Skeletal muscle cell (primary cell): ENCODE results near the gene CD82.
"Not testable (repeated sequence)": the region's sequence is repeated elsewhere in the genome, so short reads cannot be mapped to it uniquely, and the experiment has no call there.

Source experiments
- DNase-seq: peaks from one replicate; pipeline ENCODE4 v3.0.0-alpha.2; 2010; ENCODE audit warnings: low read depth
- H3K4me3 ChIP-seq: 2 replicates; pipeline ENCODE4 v1.5.1; 2011; ENCODE audit warnings: low read depth, mild to moderate bottlenecking, control low read depth, low read length, moderate library complexity

Gene CD82

DNA sequence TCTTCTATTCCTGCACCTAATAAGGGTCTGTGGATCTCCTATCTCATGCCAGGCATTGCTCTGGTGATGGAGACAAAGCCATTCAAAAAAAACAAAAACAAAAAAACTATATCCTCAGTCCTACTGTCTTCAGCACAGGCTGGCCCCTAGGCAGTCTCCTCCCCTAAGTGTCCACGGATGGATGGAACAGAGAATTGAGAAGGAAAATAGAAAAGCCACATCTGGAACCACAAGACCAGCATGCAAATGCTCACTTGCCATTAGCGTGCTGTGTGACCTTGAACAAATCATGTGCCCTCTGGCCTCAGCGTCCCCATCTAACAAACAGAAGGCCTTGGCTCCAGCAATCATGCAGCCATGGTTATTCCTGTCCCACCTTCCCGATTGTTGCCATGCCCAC, 32.7 kb upstream of the CD82 start:
- DNase-seq, result no peak

DNA sequence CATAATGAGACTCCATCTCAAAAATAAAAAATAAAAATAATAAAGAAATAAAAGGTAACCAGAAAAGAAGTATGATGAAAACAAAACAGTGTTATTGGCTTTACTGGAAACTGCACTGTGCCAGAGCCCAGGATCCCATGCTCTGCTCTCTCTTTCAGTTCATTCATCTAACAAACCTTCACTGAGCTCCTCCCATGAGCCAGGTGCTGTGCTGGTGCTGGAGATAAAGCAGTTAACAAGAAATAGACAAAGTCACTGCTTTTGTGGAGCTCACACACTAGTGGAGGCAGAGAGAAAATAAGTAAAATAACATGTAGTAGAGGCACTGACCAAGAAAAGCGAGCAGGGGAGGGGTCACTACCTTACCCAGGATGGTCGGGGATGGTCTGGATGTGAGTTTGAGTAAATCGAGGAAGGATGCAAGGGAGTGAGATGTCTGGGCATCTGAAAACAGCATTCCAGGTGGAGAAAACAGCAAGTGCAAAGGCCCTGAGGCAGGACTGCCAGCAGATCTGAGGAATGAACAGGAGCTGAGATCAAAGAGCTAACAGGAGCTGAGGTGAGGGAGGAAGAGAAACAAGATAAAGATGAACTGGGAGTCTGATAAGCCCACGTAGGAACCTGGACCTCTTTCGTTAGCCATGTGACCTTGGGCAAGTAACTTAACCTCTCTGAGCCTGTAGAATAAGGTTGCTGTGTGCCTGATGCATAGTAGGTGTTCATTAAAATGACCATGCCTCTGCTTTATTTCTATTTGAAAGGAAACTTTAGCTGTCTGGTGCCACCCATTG, 31.3 kb upstream of the CD82 start:
- DNase-seq, result no peak

More for the DNA sequence above, 32.7 kb upstream of the CD82 start:
- no peak overlapping the region for H3K4me3 ChIP-seq

DNA sequence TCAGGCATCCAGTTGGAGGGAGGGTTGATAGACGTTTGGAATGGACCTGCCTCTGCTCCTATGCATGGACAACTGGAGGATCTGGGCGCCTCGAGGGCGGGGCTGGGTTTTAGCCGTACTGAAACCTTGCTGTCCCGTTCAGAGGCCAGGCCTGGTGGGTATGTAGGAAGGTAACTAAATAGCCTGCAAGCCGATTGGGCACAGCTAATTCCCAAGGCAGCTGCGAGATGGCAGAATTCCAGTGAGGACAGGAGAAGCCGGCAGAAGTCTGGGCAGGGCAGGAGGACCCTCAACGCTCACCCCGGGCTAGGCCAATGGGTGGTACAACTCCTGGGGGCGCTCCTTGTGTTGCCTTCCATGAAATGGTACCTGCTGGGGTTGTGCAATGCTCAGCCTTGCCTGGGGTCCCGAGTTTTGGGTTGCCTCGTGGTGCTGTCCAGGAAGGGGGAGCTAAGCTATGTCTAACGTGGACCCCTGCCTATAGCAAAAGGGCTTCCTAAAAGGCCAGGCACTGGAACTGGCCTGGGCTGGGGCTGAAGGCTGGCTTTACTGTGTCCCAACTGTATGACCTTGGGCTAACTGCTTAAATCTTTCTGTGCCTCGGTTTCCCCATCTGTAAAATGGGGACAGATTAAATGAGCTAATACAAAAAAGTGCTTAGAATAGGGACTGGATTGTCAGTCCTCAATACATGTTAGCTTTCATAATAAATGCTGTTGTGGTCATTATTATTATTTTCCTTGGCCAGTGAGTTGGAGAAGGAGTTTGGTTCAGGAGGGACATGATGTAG, 30.1 kb upstream of the CD82 start:
- H3K4me3 ChIP-seq, result no peak overlapping the region
- DNase-seq, result no peak

More for the DNA sequence above, 31.3 kb upstream of the CD82 start:
- no peak overlapping the region for H3K4me3 ChIP-seq

DNA sequence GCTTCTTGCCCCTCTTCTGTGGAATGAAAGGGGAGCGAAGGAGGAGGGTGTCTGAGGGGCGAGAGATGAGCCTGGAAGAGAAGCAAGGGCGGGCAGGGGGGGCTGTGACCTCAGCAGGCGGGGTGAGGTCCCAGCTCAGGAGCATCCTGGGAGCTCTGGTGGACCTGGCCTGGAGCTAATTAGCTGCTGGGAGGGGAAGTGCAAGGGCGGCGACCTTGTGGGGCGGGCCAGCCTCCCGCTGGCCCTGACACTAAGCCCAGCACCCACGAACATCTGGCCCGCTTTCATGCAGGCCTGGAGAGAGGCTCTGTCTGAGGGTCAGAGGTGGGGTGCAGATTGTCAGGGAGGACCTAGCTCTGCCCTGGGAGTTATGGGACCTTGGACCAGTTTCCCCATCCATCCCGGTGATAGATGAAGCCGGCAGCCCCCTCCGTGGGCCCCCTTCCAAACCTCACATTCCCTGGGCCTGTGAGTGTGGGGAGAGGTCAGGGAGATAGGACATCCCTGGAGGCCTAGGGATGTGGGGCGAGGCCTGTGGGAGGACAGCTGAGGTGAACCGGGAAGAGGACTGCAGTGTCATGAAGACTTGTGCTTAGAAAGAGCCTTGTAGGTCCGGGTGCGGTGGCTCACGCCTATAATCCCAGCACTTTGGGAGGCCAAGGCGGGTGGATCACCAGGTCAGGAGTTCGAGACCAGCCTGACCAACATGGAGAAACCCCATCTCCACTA, 28.5 kb upstream of the CD82 start:
- H3K4me3 ChIP-seq, result no peak overlapping the region
- no peak for DNase-seq

DNA sequence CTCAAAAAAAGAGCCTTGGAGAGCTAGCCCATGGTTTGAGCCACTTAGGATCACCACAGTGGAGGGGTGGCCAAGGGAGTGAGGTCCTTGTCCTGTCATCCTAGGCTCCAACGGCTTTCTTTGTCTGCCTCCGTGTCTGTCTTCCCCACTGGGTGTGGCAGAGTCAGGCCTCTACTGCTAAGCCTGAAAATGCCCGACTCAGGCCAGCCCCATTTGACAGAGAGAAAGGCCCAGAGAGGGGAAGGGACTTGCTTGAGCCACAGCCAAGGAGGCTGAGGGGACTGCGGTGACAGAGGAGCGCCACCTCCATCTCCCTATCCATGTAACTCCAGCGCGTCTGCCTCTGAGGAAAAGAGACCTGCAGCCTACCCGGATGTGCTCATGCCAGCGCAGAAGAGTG, 27.8 kb upstream of the CD82 start:
- H3K4me3 ChIP-seq, result no peak overlapping the region
- no peak for DNase-seq

DNA sequence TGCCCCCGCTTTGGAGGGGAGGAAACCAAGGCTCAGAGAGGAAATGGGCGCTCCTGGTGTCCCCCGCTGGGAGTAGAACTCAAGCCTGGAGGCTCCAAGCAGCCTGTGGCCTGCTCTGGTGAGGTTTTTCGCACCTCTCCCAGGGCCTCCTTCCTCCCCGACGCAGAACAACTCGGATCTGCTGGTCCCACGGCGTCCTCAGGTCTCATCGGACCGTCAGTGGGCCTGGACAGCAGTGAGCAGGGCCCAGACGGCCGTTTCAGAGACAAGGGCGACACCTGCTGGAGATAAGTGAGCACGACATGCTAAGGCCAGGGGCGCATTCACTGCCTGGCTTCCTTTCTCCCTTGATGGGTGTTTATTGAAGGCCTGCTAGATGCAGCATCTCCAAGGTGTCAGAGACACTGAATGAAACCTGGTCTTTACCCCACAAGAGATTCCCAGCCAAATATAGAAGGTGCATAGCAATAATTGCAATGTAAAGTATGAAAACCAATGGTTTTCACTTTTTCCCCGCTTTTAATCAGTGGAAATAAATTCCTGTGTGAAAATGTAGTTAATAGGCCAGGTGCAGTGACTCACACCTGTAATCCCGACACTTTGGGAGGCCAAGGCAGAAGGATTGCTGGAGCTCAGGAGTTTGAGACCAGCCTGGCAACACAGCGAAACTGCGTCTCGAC, 26.9 kb upstream of the CD82 start:
- no peak overlapping the region for H3K4me3 ChIP-seq
- DNase-seq, result no peak

DNA sequence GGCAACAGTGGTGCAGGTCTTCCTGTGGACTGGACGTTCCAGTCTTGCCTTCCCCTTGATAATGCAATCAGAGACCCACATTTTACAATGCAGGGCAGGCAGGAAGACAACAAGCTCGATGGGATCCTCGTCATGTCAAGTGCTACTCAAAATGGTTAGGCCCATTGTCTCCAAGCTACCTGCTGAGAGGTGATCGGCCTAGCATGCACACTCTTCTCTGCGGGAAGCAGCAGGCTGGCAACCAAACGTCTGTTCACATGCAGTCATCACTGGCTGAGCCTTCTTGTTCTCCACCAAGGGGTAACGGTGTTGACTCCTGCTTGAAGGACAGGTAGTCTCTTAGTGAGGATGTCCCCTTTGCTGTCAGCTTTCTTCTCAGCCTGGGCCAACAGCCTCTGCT, 25.5 kb upstream of the CD82 start:
- no peak for DNase-seq
- H3K4me3 ChIP-seq, result no peak overlapping the region

DNA sequence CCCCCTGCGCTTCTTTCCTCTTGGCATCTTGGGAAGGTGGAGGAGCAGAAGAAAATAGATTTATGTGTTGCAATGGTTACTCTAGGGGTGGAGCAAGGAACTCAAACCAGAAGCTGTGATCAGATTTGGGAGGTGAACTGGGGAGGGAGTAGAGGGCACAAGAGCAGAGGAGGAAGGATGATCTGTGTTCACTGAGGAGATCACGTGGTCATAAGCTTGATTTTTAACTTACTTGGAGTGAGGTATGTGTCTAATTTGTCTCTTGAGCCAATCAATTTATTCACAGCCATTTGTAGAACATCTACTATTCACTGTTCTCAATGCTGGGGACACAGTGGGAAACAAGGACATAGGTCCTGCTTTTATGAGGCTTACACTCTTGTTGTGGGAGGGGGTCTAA, 24.8 kb upstream of the CD82 start:
- H3K4me3 ChIP-seq, result no peak overlapping the region
- no peak for DNase-seq

DNA sequence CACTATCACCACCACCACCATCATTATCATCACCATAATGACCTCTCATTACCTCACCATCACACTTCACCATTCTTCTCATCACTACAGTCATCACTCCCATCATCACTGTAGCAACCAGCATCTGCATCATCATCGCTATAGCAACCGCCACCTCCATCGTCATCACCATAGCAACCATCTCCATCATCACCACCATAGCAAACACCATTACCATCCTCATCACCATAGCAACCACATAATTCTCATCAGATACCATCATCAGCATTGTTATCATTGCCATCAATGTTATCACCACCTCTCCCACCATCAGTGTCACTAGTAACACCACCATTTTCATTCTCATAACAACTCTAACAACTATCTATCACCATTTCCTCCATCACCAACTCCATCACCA, 23.1 kb upstream of the CD82 start:
- H3K4me3 ChIP-seq, result no peak overlapping the region
- DNase-seq, result no peak

DNA sequence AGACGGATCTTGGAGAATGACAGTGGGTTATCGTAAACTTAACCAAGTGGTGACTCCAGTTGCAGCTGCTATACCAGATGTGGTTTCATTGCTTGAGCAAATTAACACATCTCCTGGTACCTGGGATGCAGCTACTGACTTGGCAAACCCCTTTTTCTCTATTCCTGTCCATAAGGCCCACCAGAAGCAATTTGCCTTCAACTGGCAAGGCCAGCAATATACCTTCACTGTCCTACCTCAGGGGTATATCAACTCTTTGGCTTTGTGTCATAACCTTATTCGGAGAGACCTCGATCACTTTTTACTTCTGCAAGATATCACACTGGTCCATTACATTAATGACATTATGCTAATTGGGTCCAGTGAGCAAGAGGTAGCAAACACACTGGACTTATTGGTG, 18.5 kb upstream of the CD82 start:
- DNase-seq, H3K4me3 ChIP-seq: not testable (repeated sequence)

DNA sequence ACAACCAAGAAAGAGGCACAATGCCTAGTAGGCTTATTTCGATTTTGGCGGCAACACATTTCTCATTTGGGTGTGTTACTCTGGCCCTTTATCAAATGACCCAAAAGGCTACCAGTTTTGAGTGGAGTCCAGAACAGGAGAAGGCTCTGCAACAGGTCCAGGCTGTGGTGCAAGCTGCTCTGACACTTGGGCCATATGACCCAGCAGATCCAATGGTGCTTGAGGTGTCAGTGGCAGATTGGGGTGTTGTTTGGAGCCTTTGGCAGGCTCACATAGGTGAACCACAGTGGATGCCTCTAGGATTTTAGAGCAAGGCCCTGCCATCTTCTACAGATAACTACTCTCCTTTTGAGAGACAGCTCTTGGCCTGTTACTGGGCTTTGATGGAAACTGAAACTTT, 17.9 kb upstream of the CD82 start:
- not testable (repeated sequence) for DNase-seq, H3K4me3 ChIP-seq

DNA sequence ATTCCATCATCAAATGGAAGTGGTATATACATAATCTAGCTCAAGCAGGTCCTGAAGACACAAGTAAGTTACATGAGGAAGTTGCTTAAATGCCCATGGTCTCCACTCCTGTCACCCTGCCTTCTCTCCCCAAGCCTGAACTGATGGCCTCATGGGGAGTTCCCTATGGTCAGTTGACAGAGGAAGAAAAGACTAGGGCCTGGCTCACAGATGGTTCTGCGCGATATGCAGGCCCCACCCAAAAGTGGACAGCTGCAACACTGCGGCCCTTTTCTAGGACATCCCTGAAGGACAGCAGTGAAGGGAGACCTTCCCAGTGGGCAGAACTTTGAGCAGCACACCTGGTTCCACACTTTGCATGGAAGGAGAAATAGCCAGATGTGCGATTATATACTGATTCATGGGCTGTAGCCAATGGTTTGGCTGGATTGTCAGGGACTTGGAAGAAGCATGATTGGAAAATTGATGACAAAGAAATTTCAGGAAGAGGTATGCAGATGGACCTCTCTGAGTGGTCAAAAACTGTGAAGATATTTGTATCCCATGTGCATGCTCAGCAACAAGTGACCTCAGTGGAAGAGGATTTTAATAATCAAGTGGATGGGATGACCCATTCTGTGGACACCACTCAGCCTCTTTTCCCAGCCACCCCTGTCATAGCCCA, 17.3 kb upstream of the CD82 start:
- DNase-seq, result no peak
- H3K4me3 ChIP-seq, result no peak overlapping the region

DNA sequence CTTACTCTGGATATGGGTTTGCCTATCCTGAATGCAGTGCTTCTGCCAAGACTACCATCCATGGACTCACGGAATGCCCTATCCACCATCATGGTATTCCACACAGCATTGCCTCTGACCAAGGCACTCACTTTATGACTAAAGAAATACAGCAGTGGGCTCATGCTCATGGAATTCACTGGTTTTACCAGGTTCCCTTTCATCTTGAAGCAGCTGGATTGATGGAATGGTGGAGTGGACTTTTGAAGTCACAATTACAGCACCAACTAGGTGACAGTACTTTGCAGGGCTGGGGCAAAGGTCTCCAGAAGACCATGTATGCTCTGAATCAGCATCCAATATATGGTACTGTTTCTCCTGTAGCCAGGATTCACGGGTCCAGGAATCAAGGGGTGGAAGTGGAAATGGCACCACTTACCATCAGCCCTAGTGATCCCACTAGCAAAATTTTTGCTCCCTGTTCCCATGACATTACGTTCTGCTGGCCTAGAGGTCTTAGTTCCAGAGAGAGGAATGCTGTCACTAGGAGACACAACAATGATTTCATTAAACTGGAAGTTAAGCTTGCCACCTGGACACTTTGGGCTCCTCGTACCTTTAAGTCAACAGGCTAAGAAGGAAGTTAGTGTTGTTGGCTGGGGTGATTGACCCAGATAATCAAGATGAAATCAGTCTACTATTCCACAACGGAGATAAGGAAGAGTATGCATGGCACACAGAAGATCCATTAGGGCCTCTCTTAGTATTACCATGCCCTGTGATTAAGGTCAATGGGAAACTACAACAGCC, 16.3 kb upstream of the CD82 start:
- H3K4me3 ChIP-seq, DNase-seq: not testable (repeated sequence)

DNA sequence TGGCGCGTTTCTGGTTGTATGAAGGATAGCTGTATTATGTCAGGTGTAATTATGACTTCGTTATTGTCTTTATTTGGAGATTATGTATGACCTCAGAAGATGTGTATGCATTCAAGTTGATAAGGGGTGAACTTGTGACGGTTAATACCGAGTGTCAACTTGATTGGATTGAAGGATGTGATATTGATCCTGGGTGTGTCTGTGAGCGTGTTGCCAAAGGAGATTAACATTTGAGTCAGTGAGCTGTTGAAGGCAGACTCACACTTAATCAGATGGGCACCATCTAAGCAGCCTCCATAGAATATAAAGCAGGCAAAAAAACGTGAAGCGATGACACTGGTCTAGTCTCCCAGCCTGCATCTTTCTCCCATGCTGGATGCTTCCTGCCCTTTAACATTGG, 15.3 kb upstream of the CD82 start:
- no peak for DNase-seq
- no peak overlapping the region for H3K4me3 ChIP-seq

DNA sequence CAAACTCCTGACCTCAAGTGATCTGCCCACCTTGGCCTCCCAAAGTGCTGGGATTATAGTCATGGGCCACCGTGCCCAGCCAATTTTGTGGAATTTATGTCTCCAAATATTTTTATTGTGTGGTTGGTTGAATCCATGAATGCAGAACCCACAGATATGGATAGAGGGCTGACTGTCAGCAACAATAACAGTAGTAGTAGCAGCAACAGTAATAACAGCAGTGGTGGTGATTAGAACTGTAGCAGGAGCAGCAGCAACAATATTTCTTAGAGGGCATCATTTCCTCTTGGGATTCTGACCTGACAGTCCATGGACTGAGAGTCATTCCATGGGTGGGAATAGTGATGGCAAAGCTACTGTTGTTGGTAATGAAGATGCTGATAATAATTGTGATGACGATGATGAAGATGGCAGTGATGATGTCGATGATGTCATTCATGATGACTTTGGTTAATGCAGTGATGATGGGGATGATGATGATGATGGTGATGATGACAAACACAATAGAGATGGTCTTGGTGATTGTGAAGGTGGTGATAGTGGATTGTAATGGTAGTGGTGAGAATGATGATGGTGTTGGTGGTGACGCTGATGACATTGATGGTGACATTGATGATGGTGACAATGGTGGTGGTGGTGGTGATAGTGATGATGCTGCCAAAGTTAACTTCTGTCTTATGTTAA, 13.9 kb upstream of the CD82 start:
- no peak for DNase-seq
- no peak overlapping the region for H3K4me3 ChIP-seq

DNA sequence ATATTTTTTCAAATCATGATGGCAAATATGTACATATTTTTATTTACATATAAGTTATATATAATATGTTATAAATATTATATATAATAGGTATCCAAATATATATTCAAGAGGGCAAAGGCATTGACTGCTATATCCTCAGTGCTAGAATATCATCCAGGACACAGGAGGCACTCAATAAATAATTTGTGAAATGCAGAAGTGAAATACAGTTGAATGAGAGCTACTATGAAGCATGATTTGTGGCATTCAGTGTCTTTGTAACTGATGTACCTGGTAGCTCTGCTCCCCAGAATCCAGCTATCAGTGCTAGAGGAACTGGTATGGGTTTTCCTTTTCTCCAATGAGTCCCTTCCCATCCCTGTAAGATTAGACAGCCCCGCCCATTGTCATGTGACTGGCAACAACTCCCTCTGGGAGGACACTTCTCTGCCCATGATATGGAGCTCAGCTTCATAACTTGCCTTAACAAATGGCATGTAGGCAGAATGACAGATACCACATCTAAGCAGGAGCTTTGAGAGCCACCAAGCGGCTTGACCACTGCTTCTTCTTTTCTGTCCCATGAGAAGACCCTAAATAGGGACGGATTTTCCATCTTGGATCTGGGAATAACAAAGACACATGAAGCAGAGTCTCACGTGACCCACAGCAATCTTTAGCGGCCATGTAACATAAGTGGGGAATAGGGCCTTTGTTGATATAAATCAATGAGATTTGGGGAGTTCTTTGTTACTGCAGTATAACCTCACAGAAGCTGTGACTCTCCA, 10.2 kb upstream of the CD82 start:
- H3K4me3 ChIP-seq, result no peak overlapping the region
- DNase-seq, result no peak

DNA sequence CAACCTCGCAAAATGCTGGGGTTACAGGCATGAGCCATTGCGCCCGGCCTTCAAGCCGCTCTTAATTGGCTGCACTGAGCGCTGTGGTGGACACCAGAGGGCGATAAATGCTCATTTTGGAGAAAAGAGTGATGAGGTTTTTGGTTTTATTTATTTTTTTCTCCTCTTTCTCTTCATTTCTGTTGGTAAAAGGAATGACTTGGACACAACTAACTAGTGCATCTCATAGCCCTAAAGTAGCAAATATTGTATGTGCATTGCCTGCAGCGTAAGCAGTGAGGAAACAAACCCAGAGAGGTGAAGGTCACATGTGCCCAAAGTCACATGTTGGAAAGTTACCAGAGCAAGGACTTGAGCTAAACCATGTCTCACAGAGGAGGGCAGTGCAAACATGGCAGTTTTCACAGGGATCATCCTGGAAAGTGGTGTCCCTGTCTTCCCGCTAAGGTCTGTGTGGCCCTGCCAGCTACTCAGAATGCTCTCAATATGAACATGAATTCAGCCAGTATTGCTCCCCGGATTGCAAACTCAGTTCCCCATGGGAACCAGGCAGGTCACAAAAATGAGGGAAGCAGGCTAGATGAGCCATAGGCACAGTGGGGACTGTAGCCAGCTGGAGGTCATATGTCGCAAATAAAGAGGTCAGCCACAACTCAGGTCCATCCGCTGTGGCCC, 8.6 kb upstream of the CD82 start:
- no peak overlapping the region for H3K4me3 ChIP-seq
- no peak for DNase-seq
